T-helper 1 cell treated with Interleukin-12 subunit alpha and Interleukin-12 subunit beta and Interleukin-4 antibody, amounts not matched to agents 30 ng/mL and 1 ng/mL, for 36 hours (primary cell): ENCODE measurements around the gene PDZD2. TPM values are rescaled to one million over a fixed set of nuclear protein-coding genes. Genes with fewer than 3 reads are reported as not detected.

Source experiments
- intact Hi-C: fragments of 100-400 bp; cut with micrococcal nuclease; formaldehyde crosslinking; loops from one replicate; pipeline ENCODE4 v1.15.1; 2024
- total RNA-seq: library from RNA; stranded (reverse); gene quantifications from 2 replicates; pipeline ENCODE4 v1.2.3, GENCODE V29; 2022

Gene PDZD2
- total RNA-seq, 1 donor from 2014 or later: not detected

DNA sequence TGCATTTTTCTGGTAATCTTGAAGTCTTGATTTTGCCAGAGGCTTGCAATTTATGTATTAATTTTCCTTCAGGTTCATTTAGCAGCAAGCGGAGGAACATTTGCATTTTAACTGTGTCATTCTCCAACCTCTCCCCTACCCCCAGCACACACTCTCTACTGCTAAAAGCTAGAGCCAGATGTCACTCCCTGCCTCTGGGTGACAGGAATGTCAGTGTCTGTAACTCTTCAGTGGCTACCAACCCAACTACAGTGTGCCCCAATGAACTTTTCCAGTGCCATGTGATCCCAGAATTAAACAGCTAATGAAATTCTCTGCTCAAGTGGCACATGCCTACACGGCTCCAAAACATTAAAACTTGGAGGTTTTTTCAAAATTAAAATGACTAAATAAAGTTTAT is 274.9 kb downstream of the PDZD2 start:
- intact Hi-C loops: no loop called here

GRCh38 chr5:31916327-31916726 is 277.4 kb downstream of the PDZD2 start:
- intact Hi-C loops: no loop called here

- intact Hi-C loops: no loop called here
Observed at GRCh38 chr5:31918739-31919138, 279.8 kb downstream of the PDZD2 start.

DNA sequence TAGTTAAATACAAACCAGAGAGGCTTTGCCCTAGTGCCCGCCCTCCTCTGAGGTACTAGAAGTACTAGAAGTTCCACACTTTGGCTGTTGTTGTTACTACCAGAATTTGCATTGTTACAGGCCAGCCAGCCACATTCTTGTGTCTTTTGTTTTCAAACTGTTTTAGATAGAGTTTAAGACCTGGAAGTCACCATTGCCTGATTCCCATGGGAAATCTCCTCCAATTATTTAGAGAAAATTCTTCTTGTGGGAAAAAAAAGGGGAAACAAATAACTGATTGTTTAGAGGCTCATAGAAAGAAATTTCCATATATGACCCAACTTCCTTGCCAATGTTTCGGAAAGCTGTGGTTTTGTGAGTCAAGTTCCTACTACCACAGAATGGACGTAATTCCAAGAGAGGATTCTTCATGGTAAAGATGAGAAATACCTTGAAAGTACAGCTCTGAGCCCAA is 282.9 kb downstream of the PDZD2 start:
- intact Hi-C loops: loop anchor here (5.0 kb wide), 1 partner anchor 1895 kb away; no protein-coding TSS in a partner anchor

DNA sequence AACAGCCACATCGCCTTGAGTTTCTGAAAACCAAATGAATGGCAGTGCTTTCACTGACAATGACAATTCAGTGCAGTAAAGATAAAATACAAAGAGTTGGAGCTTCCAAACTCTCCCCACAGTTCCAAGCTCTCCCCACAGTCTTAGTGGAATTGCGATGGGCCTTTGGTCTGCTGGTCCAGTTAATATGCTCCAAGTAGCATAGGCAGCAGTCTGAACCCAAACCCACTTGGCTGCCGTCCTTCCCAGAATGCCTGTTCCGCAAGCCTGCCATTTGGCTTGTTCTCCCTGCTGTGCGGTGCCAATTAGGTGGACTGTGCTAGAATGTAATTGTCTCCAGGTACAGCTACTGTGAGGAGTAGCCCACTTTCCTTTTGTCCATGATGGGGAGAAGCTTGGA is 285.1 kb downstream of the PDZD2 start:
- intact Hi-C loops: loop anchor here (5.0 kb wide), 1 partner anchor 1893 kb away; no protein-coding TSS in a partner anchor

- intact Hi-C loops: no loop called here
Observed at GRCh38 chr5:31931874-31932273, 292.9 kb downstream of the PDZD2 start.

- intact Hi-C loops: no loop called here
Observed at GRCh38 chr5:31934156-31934555, 295.2 kb downstream of the PDZD2 start.

DNA sequence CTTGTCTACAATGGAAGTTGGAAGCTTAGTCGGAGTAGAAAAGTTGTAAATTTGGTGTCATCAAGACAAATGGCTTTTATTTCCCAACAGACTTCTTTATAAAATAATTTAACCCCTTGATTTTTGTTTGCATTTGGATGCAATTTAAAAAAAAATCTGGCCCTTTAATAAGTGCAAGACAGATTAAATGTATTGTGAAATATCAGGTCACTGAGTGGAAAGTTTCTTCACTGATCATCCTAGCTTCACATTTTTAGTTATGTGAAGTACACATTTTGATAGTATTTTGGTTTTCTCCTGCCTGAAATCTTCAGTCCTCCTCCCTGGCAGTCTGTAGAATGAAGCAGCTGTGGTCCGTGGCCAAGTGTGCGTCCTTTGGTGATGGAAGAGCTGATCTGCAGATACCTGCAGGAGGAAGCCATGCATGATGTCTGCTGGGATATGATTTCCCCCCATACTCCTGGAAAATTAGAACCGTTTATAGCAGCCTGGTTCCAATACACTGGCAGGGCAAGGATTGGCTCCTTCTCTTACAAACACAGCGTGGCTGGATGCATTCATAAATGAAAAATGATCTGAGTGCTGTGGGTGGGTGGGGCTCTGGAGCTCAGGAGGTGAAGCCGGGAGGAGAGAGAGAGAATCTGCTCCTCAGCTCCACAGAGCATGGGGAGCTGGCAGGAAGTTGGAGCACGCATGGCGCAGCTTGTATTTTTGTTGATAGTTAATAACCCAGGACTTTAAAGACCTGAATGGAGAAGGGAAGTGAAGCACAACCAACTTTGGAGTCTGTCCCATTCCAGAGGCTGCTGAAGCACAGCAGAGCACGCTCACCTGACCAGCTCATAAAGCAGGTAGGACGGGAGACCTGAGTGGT is 296.8 kb downstream of the PDZD2 start:
- intact Hi-C loops: no loop called here

- intact Hi-C loops: no loop called here
Observed at GRCh38 chr5:31936683-31937082, 297.8 kb downstream of the PDZD2 start.

- intact Hi-C loops: no loop called here
Observed at GRCh38 chr5:31937226-31937625, 298.3 kb downstream of the PDZD2 start.

DNA sequence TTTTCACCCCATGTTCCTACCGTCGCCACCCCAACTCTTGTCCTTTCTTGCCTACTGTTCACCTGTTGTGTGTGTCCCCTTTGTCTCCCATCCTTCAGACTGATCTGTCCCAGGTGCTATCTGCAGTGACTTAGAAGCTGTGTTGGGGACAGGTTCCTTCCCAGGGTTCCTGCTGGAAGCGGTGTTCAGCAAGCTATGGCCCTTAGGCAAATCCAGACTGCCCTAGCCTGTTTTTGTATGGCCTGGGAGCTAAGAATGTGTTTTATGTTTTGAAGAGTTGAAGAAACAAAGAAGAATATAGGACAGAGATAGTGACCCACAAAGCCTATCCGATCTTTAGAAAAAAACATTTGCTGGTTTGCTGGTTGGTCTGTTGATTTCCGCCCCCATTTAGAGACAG is 298.8 kb downstream of the PDZD2 start:
- intact Hi-C loops: no loop called here

- intact Hi-C loops: no loop called here
Observed at GRCh38 chr5:31939151-31939550, 300.2 kb downstream of the PDZD2 start.

GRCh38 chr5:31941151-31941755 is 302.3 kb downstream of the PDZD2 start:
- intact Hi-C loops: no loop called here

- intact Hi-C loops: no loop called here
Observed at GRCh38 chr5:31942546-31942945, 303.6 kb downstream of the PDZD2 start.

- intact Hi-C loops: no loop called here
Observed at GRCh38 chr5:31944684-31945445, 305.9 kb downstream of the PDZD2 start.

DNA sequence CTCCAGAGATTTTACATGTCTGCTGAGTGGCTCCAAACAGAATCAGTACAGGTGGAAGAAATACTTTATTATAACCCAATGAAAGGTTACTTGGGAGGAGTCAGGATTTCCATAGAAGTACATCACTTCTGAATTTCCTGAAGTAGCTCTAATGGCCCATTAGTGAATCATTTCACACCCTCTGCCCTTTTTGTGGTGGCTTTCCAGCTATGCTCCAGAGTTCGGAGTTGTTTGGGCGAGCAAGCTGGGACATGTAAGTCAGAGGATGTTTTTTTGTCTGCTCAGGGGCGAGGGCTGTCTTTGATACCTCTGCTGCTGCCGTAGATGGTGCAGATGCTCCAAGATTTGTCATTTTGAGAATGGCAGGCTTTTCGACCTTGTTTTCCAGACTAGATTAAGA is 309.1 kb downstream of the PDZD2 start:
- intact Hi-C loops: no loop called here

GRCh38 chr5:31952067-31952466 is 313.1 kb downstream of the PDZD2 start:
- intact Hi-C loops: no loop called here

DNA sequence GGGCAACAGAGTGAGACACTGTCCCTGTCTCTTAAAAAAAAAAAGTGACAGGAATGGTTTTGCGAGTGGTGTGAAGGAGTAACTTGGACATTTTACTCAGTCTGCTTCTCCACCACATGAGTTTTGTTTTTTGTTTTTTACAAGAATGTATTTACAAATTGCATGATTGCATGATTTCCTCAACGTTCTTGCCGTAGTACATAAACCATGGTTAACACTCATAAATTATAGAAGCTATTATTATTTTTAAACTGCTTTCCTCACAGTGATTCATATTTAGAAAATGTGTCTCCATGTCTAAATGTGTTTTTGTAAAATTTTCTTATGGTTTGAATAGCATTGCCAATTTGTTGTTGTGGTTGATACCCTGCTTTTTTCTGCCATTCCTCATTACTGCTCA is 315.2 kb downstream of the PDZD2 start:
- intact Hi-C loops: no loop called here

DNA sequence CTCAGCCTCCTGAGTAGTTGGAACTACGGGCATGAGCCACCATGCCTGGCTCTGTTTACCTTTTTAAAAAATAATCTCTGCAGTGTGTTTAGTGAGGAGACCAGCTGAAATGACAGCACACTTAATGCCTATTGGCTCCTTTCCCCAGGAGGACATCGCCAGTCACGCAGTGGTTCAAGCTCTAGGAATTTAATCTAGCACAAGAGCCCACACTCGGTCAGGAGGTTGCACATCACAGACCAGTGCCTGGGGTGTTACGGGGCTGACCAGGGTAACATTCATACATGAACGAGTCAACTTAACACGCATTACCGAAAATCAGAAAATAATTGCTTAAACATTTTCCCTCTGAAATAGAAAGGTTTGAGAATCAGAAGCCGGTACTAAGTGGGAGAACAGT is 318.2 kb downstream of the PDZD2 start:
- intact Hi-C loops: no loop called here

DNA sequence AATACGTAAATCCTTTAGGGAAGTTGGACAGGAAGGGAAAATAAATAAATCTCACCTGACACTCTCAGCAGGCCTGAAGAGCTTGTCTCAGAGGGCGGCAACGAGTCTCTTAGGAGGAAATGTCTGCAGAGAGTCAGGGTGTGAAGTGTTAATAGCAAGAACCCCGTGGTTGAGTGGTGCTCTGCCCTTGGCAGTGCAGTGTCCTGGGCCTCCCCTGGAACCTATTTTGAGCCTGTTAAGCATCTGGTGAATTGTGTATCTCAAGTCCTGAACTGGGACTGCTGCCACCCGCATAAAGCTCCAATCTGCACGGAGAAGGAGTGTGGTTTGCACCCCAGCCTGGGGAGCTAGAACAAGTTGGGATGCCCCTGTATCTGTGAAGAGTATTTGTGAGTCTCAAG is 323.4 kb downstream of the PDZD2 start:
- intact Hi-C loops: no loop called here

GRCh38 chr5:31962871-31963307 is 324.0 kb downstream of the PDZD2 start:
- intact Hi-C loops: no loop called here
